HEK293T (cell line): ENCODE data around the gene DNA2.

ENCODE experiments used
- ARNT ChIP-seq: fragments of 450-650 bp; IDR thresholded peaks from 2 replicates; pipeline ENCODE4 v1.6.1; 2017; ENCODE audit warnings: mild to moderate bottlenecking
- BHLHE40 ChIP-seq: fragments of 450-650 bp; IDR thresholded peaks from 2 replicates; pipeline ENCODE4 v1.6.1; 2016; ENCODE audit warnings: mild to moderate bottlenecking, moderate library complexity, borderline replicate concordance
- CTBP1 ChIP-seq: fragments of 450-650 bp; IDR thresholded peaks from 2 replicates; pipeline ENCODE4 v1.6.1; 2016; ENCODE audit warnings: borderline replicate concordance
- ELF4 ChIP-seq: fragments of 450-650 bp; IDR thresholded peaks from 2 replicates; pipeline ENCODE4 v1.6.1; 2017; ENCODE audit warnings: antibody characterized with exemption
- FOXA1 ChIP-seq: fragments of 450-650 bp; IDR thresholded peaks from 2 replicates; pipeline ENCODE4 v1.6.1; 2016; ENCODE audit warnings: mild to moderate bottlenecking
- FOXK2 ChIP-seq: fragments of 450-650 bp; IDR thresholded peaks from 2 replicates; pipeline ENCODE4 v1.6.1; 2016; ENCODE audit warnings: mild to moderate bottlenecking
- FOXM1 ChIP-seq: fragments of 450-650 bp; IDR thresholded peaks from 2 replicates; pipeline ENCODE4 v1.6.1; 2017; ENCODE audit warnings: mild to moderate bottlenecking, borderline replicate concordance
- L3MBTL2 ChIP-seq: fragments of 450-650 bp; conservative IDR thresholded peaks from 2 replicates; pipeline ENCODE4 v1.6.1; 2016; ENCODE audit warnings: mild to moderate bottlenecking
- LEF1 ChIP-seq: fragments of 450-650 bp; IDR thresholded peaks from 2 replicates; pipeline ENCODE4 v1.6.1; 2017; ENCODE audit warnings: mild to moderate bottlenecking, borderline replicate concordance
- NFRKB ChIP-seq: fragments of 450-650 bp; IDR thresholded peaks from 2 replicates; pipeline ENCODE4 v1.6.1; 2016; ENCODE audit warnings: mild to moderate bottlenecking, moderate library complexity
- SUZ12 ChIP-seq: fragments of 450-650 bp; IDR thresholded peaks from 2 replicates; pipeline ENCODE4 v1.6.1; 2016; ENCODE audit warnings: mild to moderate bottlenecking
- ZNF384 ChIP-seq: fragments of 450-650 bp; IDR thresholded peaks from 2 replicates; pipeline ENCODE4 v1.6.1; 2016

DNA sequence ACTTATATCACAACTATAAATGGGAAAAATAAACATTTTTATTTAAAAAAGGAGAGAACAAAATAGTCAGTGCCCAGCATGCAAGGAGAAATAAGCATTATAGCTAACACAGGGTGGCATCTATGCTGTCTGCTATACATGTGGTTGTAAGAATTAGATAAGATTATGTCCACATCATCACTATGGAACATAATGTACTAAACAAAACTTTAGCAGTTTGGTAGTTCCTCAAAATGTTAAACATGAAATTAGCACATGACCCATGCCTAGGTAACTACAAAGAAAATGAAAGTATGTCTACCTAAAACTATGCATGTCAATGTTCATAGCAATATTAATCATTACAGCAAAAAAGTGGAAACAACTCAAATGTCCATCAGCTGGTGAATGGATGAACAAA, 36.0 kb downstream of the DNA2 start:
- no peak for TF ChIP-seq ZNF384
- no peak for TF ChIP-seq SUZ12
- no peak for TF ChIP-seq BHLHE40
- TF ChIP-seq FOXK2 = no peak
- TF ChIP-seq FOXM1 = no peak
- TF ChIP-seq NFRKB = no peak
- no peak for TF ChIP-seq ARNT
- TF ChIP-seq FOXA1 = no peak
- no peak for TF ChIP-seq CTBP1
- TF ChIP-seq L3MBTL2 = no peak
- TF ChIP-seq LEF1 = no peak
- no peak for TF ChIP-seq ELF4
